NCI-H2107 treated with DMSO at 0.1 percent for 48 hours (cell line): ENCODE results near the gene SLC6A8.
"Not testable (repeated sequence)": the region's sequence is repeated elsewhere in the genome, so short reads cannot be mapped to it uniquely, and the experiment has no call there.

Experiments
- DNase-seq: peaks from one replicate; lab custom pipeline; 2025; ENCODE audit not compliant: unreplicated experiment; lab: John Stamatoyannopoulos, UW

Gene SLC6A8

GRCh38 chrX:153745067-153745433 lies 57.3 kb downstream of the SLC6A8 start:
- DNase-seq: not testable (repeated sequence)
